Measurements from ENCODE around the gene HTRA3. TPM values are rescaled to one million over a fixed set of nuclear protein-coding genes. Genes with fewer than 3 reads are reported as not detected.

HTRA3 gene
- total and polyA plus RNA-seq, 2 of the 8 experiments (the other 6 are each of a cell fraction or from before 2014, with no cell fraction given), result 3.2 to 5.8 TPM

DNA sequence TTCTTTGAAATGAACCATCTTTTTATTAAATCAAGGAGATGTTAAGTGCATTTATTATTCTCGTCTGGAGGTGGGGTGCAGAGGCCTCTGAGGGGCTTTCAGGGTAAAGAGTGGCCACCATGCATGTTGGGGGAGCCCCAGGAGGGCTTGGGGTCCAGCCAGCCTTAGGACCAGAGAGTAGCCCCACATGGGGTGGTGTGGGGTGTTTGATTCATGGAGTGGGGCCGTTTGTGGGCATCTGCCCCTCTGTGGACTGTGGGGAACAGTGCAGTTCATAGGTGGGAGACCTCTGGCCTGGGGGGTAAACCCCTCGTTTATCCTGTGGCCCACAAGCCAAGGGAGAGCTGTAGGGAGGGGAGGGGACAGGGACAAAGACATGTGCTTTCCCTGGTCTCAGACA, 26.9 kb downstream of the HTRA3 start:
- ChIA-PET CTCF (ENCODE audit: partially characterized antibody) (interaction anchor here (1.1 kb wide), 1 partner anchor 8 kb away, joined by 3 read pairs; no protein-coding TSS in a partner anchor), POLR2A (ENCODE audit: partially characterized antibody) (no interaction called here)
- no peak overlapping the region for H4K91ac ChIP-seq (replicated peaks; ENCODE audit: insufficient read length, low read length)
- WGBS, 2 experiments (ENCODE audit: extremely low coverage in 1 of 2, insufficient coverage in 1 of 2, insufficient read length in 1 of 2, insufficient replicate concordance in 2 of 2, low coverage in 1 of 2, low lambda C conversion rate in 2 of 2, missing lambda C conversion rate in 1 of 2), result 79% methylated on average over 3 of the region's 3 CpGs; no CpG with 5 or more reads in 1 of the 2 experiments
- H3K14ac ChIP-seq (ENCODE audit: insufficient read length), result no peak overlapping the region
- TF ChIP-seq RNF2 (IDR thresholded peaks at IDR 0.05; ENCODE audit: borderline replicate concordance, low read depth, low read length, missing control alignments, poor library complexity, severe bottlenecking) (no peak), JUN (IDR thresholded peaks at IDR 0.05; ENCODE audit: low read depth, low read length) (no peak), POU5F1 (IDR thresholded peaks at IDR 0.05; ENCODE audit: low read depth, low read length) (no peak), TAF1 (IDR thresholded peaks at IDR 0.05; ENCODE audit: low read depth, low read length) (no peak), GABPA (IDR thresholded peaks at IDR 0.05; ENCODE audit: borderline replicate concordance, insufficient read depth, low read length) (no peak), SRF (IDR thresholded peaks at IDR 0.05; ENCODE audit: low read depth, low read length) (no peak), KDM1A (IDR thresholded peaks at IDR 0.05; ENCODE audit: borderline replicate concordance, low read length) (no peak), SIN3A (conservative IDR thresholded peaks at IDR 0.05 in 1 of 2, IDR thresholded peaks at IDR 0.05 in 1 of 2; ENCODE audit: low read depth in 1 of 2, low read length in 2 of 2) (no peak), CBX5 (IDR thresholded peaks at IDR 0.05; ENCODE audit: low read depth, low read length) (no peak)
- TF ChIP-seq, protein P1, sequence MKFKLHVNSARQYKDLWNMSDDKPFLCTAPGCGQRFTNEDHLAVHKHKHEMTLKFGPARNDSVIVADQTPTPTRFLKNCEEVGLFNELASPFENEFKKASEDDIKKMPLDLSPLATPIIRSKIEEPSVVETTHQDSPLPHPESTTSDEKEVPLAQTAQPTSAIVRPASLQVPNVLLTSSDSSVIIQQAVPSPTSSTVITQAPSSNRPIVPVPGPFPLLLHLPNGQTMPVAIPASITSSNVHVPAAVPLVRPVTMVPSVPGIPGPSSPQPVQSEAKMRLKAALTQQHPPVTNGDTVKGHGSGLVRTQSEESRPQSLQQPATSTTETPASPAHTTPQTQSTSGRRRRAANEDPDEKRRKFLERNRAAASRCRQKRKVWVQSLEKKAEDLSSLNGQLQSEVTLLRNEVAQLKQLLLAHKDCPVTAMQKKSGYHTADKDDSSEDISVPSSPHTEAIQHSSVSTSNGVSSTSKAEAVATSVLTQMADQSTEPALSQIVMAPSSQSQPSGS (IDR thresholded peaks at IDR 0.05; ENCODE audit: low read length), result no peak
- H3K79me1 ChIP-seq (ENCODE audit: low read depth, low read length), result no peaks in the 10 kb centered on the region
- H2BK20ac ChIP-seq (ENCODE audit: low read length), result no peak overlapping the region
- H3K27ac ChIP-seq (ENCODE audit: low read depth, low read length), result no peak overlapping the region
- H4K8ac ChIP-seq (ENCODE audit: extremely low read depth, insufficient read depth, low read length), result no peak overlapping the region
- H2AFZ ChIP-seq (ENCODE audit: low read length), result no peak overlapping the region
- no peak overlapping the region for H3K4me2 ChIP-seq (ENCODE audit: insufficient read depth in 1 of 2, low read depth in 2 of 2, low read length in 2 of 2)
- H4K5ac ChIP-seq (ENCODE audit: insufficient read length, low read depth, low read length), result no peak overlapping the region
- H3K18ac ChIP-seq (ENCODE audit: extremely low read depth, low read length), result no peak overlapping the region
- DNase-seq (ENCODE audit: low read depth in 1 of 2, low spot score in 2 of 2) (no peak), FAIRE-seq (no peak)
- H3K4me3 ChIP-seq (ENCODE audit: extremely low read depth in 1 of 4, insufficient read depth in 2 of 4, low read depth in 3 of 4, low read length in 4 of 4), result no peak overlapping the region
- H2BK5ac ChIP-seq (ENCODE audit: low read depth, low read length), result no peak overlapping the region
- H3K4ac ChIP-seq (replicated peaks; ENCODE audit: insufficient read length, low read depth, low read length), result no peak overlapping the region
- no peaks in the 10 kb centered on the region for H3K79me2 ChIP-seq (ENCODE audit: control insufficient read depth in 1 of 2, insufficient read depth in 2 of 2, low read length in 2 of 2)
- H3K27me3 ChIP-seq (replicated peaks in 1 of 4; ENCODE audit: control insufficient read depth in 3 of 4, extremely low read depth in 1 of 4, insufficient read depth in 3 of 4, low read length in 3 of 4), result no peaks in the 10 kb centered on the region
- H3K9me3 ChIP-seq (ENCODE audit: insufficient read depth in 2 of 2, low read depth in 1 of 2, low read length in 1 of 2), result 0 out of 4 replicates have a peak, but pooled peaks cover 0 to 2% of the 10 kb centered on the region in 2 experiments
- no peaks in the 10 kb centered on the region for H3K4me1 ChIP-seq (replicated peaks in 1 of 4; ENCODE audit: control insufficient read depth in 3 of 4, insufficient read depth in 4 of 4, low read length in 3 of 4)
- no peak overlapping the region for H2BK120ac ChIP-seq (replicated peaks; ENCODE audit: low read depth, low read length)
- no peak overlapping the region for H3K9ac ChIP-seq (replicated peaks in 1 of 4; ENCODE audit: extremely low read depth in 1 of 4, low read depth in 3 of 4, low read length in 3 of 4)
- H2BK12ac ChIP-seq (ENCODE audit: low read depth, low read length), result no peak overlapping the region
- H2AK5ac ChIP-seq (ENCODE audit: low read depth, low read length), result no peak overlapping the region
- no peaks in the 10 kb centered on the region for H3K36me3 ChIP-seq (ENCODE audit: control insufficient read depth in 2 of 4, insufficient read depth in 4 of 4, low read length in 3 of 4)
- no peak overlapping the region for H3K23ac ChIP-seq (ENCODE audit: insufficient read length)
- H4K20me1 ChIP-seq (replicated peaks in 1 of 2; ENCODE audit: control insufficient read depth in 1 of 2, insufficient read depth in 2 of 2, low read length in 2 of 2), result peaks cover 0 to 2% of the 10 kb centered on the region in 2 experiments
- H3K56ac ChIP-seq (replicated peaks; ENCODE audit: insufficient read length, low read depth, low read length), result no peak overlapping the region
- no peak overlapping the region for H2BK15ac ChIP-seq (ENCODE audit: low read length)
- peaks cover 5% of the 10 kb centered on the region; the same call in 1 of the 2 replicates for H3K23me2 ChIP-seq (ENCODE audit: low read depth, low read length)

Measured in H1 (cell line).